ENCODE measurements around the gene USP31. TPM values are rescaled to one million over a fixed set of nuclear protein-coding genes. Genes with fewer than 3 reads are reported as not detected.

Gene USP31
- total and polyA plus RNA-seq, 2 of the 8 experiments (the other 6 are each of a cell fraction or from before 2014, with no cell fraction given), result 6.7 to 19.0 TPM

GRCh38 chr16:23131436-23131835 is 17.8 kb downstream of the USP31 start:
- 100% methylated on average over 1 of the region's 1 CpG; no CpG with 5 or more reads in 1 of the 2 experiments for WGBS, 2 experiments (ENCODE audit: extremely low coverage in 1 of 2, insufficient coverage in 1 of 2, insufficient read length in 1 of 2, insufficient replicate concordance in 2 of 2, low coverage in 1 of 2, low lambda C conversion rate in 2 of 2, missing lambda C conversion rate in 1 of 2)
- DNase-seq (ENCODE audit: low read depth in 1 of 2, low spot score in 2 of 2), result no peak
- FAIRE-seq, result no peak
- Histone ChIP-seq H3K9ac (replicated peaks in 1 of 4; ENCODE audit: extremely low read depth in 1 of 4, low read depth in 3 of 4, low read length in 3 of 4) (no peak overlapping the region), H2AK5ac (ENCODE audit: low read depth, low read length) (no peak overlapping the region), H3K79me1 (ENCODE audit: low read depth, low read length) (peaks cover 5% of the 10 kb centered on the region; the same call in 1 of the 2 replicates), H3K23me2 (ENCODE audit: low read depth, low read length) (no peaks in the 10 kb centered on the region), H3K18ac (ENCODE audit: extremely low read depth, low read length) (no peak overlapping the region), H3K4me1 (replicated peaks in 1 of 4; ENCODE audit: control insufficient read depth in 3 of 4, insufficient read depth in 4 of 4, low read length in 3 of 4) (peaks cover 0 to 11% (median 4%) of the 10 kb centered on the region in 4 experiments; a peak in 5 of 7 replicates), H2BK15ac (ENCODE audit: low read length) (no peak overlapping the region), H3K56ac (replicated peaks; ENCODE audit: insufficient read length, low read depth, low read length) (no peak overlapping the region), H3K27me3 (replicated peaks in 1 of 4; ENCODE audit: control insufficient read depth in 3 of 4, extremely low read depth in 1 of 4, insufficient read depth in 3 of 4, low read length in 3 of 4) (no peaks in the 10 kb centered on the region), H3K4me3 (ENCODE audit: extremely low read depth in 1 of 4, insufficient read depth in 2 of 4, low read depth in 3 of 4, low read length in 4 of 4) (no peak overlapping the region), H2BK120ac (replicated peaks; ENCODE audit: low read depth, low read length) (no peak overlapping the region), H4K20me1 (replicated peaks in 1 of 2; ENCODE audit: control insufficient read depth in 1 of 2, insufficient read depth in 2 of 2, low read length in 2 of 2) (peaks cover 0 to 6% of the 10 kb centered on the region in 2 experiments), H3K36me3 (ENCODE audit: control insufficient read depth in 2 of 4, insufficient read depth in 4 of 4, low read length in 3 of 4) (no peaks in the 10 kb centered on the region), H2BK20ac (ENCODE audit: low read length) (no peak overlapping the region), H3K4ac (replicated peaks; ENCODE audit: insufficient read length, low read depth, low read length) (no peak overlapping the region), H3K4me2 (ENCODE audit: insufficient read depth in 1 of 2, low read depth in 2 of 2, low read length in 2 of 2) (no peak overlapping the region), H2BK12ac (ENCODE audit: low read depth, low read length) (no peak overlapping the region), H3K79me2 (ENCODE audit: control insufficient read depth in 1 of 2, insufficient read depth in 2 of 2, low read length in 2 of 2) (peaks cover 3 to 97% of the 10 kb centered on the region in 2 experiments; a peak in 3 of 4 replicates), H3K27ac (ENCODE audit: low read depth, low read length) (no peak overlapping the region), H2AFZ (ENCODE audit: low read length) (no peak overlapping the region), H3K23ac (ENCODE audit: insufficient read length) (no peak overlapping the region), H4K5ac (ENCODE audit: insufficient read length, low read depth, low read length) (no peak overlapping the region), H3K14ac (ENCODE audit: insufficient read length) (no peak overlapping the region), H3K9me3 (ENCODE audit: insufficient read depth in 2 of 2, low read depth in 1 of 2, low read length in 1 of 2) (no peaks in the 10 kb centered on the region; a peak in 1 of 4 replicates), H4K91ac (replicated peaks; ENCODE audit: insufficient read length, low read length) (no peak overlapping the region), H4K8ac (ENCODE audit: extremely low read depth, insufficient read depth, low read length) (no peak overlapping the region), H2BK5ac (ENCODE audit: low read depth, low read length) (no peak overlapping the region)
- POLR2A ChIA-PET (ENCODE audit: partially characterized antibody), result no interaction called here
- no peak for TF ChIP-seq BACH1 (IDR thresholded peaks at IDR 0.05; ENCODE audit: low read length)
- no peak for TF ChIP-seq GTF2F1 (IDR thresholded peaks at IDR 0.05; ENCODE audit: borderline replicate concordance, low read depth, low read length)
- TF ChIP-seq PHF8 (conservative IDR thresholded peaks at IDR 0.05; ENCODE audit: low read depth, low read length), result no peak
- TF ChIP-seq RBBP5 (IDR thresholded peaks at IDR 0.05; ENCODE audit: borderline replicate concordance, low read depth, low read length), result no peak
- TF ChIP-seq NRF1 (IDR thresholded peaks at IDR 0.05; ENCODE audit: low read depth, low read length), result no peak
- CTCF ChIA-PET (ENCODE audit: partially characterized antibody), result interaction anchor here (0.8 kb wide), 1 partner anchor 11 kb away, joined by 3 read pairs; no protein-coding TSS in a partner anchor
